ENCODE results near the gene TNIK.
"Not testable (repeated sequence)": the region's sequence is repeated elsewhere in the genome, so short reads cannot be mapped to it uniquely, and the experiment has no call there.

Gene TNIK

DNA sequence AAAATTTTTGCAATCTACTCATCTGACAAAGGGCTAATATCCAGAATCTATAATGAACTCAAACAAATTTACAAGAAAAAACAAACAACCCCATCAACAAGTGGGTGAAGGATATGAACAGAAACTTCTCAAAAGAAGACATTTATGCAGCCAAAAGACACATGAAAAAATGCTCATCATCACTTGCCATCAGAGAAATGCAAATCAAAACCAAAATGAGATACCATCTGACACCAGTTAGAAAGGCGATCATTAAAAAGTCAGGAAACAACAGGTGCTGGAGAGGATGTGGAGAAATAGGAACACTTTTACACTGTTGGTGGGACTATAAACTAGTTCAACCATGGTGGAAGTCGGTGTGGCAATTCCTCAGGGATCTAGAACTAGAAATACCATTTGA, 36.1 kb downstream of the TNIK start:
- H3K4me3 ChIP-seq (ENCODE audit: low read length); H3K9ac ChIP-seq (ENCODE audit: low read length); H3K27me3 ChIP-seq (ENCODE audit: control insufficient read depth, insufficient read depth, low read length); H3K4me1 ChIP-seq (ENCODE audit: control insufficient read depth, insufficient read depth, low read length); H3K36me3 ChIP-seq (ENCODE audit: control insufficient read depth, insufficient read depth, low read length); H3K9me3 ChIP-seq (ENCODE audit: control insufficient read depth, low read length): not testable (repeated sequence)

- not testable (repeated sequence) for H3K27me3 ChIP-seq (ENCODE audit: control insufficient read depth, insufficient read depth, low read length); H3K9ac ChIP-seq (ENCODE audit: low read length); H3K9me3 ChIP-seq (ENCODE audit: control insufficient read depth, low read length); H3K4me3 ChIP-seq (ENCODE audit: low read length); H3K36me3 ChIP-seq (ENCODE audit: control insufficient read depth, insufficient read depth, low read length); H3K4me1 ChIP-seq (ENCODE audit: control insufficient read depth, insufficient read depth, low read length)
These were observed 37.4 kb downstream of the TNIK start for GRCh38 chr3:171422855-171423254.

GRCh38 chr3:171420667-171421066, 39.5 kb downstream of the TNIK start:
- Histone ChIP-seq H3K4me3 (ENCODE audit: low read length) (no peak overlapping the region), H3K9me3 (ENCODE audit: control insufficient read depth, low read length) (no peaks in the 10 kb centered on the region), H3K36me3 (ENCODE audit: control insufficient read depth, insufficient read depth, low read length) (no peaks in the 10 kb centered on the region), H3K4me1 (ENCODE audit: control insufficient read depth, insufficient read depth, low read length) (no peaks in the 10 kb centered on the region), H3K27me3 (ENCODE audit: control insufficient read depth, insufficient read depth, low read length) (no peaks in the 10 kb centered on the region), H3K9ac (ENCODE audit: low read length) (no peak overlapping the region)

GRCh38 chr3:171419457-171419856, 40.7 kb downstream of the TNIK start:
- no peaks in the 10 kb centered on the region for H3K36me3 ChIP-seq (ENCODE audit: control insufficient read depth, insufficient read depth, low read length)
- H3K9me3 ChIP-seq (ENCODE audit: control insufficient read depth, low read length) = no peaks in the 10 kb centered on the region
- H3K9ac ChIP-seq (ENCODE audit: low read length) = no peak overlapping the region
- H3K4me3 ChIP-seq (ENCODE audit: low read length) = no peak overlapping the region
- H3K27me3 ChIP-seq (ENCODE audit: control insufficient read depth, insufficient read depth, low read length) = no peaks in the 10 kb centered on the region
- no peaks in the 10 kb centered on the region for H3K4me1 ChIP-seq (ENCODE audit: control insufficient read depth, insufficient read depth, low read length)

DNA sequence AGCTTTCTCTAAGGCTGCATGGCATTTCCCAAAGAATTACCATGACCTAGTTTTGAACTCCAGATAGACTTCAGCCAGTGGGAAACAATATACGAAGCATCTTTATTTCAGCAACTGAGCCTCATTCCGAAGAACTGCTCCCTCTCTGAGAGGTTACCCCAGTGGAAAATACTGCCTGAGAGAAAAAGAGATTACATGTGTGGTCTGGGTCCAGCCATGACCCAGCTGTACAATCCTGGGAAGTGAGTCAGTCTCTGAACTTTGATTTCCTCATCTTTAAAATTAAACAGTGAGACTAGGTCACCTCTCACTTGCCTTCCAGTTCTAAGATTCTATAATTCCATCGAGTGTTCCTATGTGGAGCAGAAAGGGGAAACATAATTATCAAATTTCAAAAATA, 42.4 kb downstream of the TNIK start:
- H3K4me1 ChIP-seq (ENCODE audit: control insufficient read depth, insufficient read depth, low read length) = peaks cover 2% of the 10 kb centered on the region
- no peak overlapping the region for H3K9ac ChIP-seq (ENCODE audit: low read length)
- H3K4me3 ChIP-seq (ENCODE audit: low read length) = no peak overlapping the region
- H3K27me3 ChIP-seq (ENCODE audit: control insufficient read depth, insufficient read depth, low read length) = no peaks in the 10 kb centered on the region
- no peaks in the 10 kb centered on the region for H3K9me3 ChIP-seq (ENCODE audit: control insufficient read depth, low read length)
- H3K36me3 ChIP-seq (ENCODE audit: control insufficient read depth, insufficient read depth, low read length) = no peaks in the 10 kb centered on the region

DNA sequence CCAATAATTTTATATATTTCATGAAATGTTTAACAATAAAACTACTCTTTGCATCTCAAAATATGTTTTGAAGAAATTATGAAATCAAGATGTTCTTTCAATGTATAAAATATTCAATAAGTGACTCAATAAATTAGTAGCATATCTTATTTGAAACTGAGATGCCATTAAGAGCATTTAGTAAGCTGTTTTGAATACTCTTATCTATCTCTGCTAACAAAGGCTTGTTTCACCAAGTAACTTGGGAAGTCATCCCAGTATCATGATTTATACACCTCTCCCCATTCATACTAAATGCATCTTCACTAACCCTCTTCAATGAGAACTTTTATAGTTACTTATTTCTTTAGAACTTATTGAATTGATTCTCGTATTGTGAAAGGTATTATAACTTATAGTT, 43.1 kb downstream of the TNIK start:
- Histone ChIP-seq H3K4me3 (ENCODE audit: low read length) (no peak overlapping the region), H3K36me3 (ENCODE audit: control insufficient read depth, insufficient read depth, low read length) (no peaks in the 10 kb centered on the region), H3K27me3 (ENCODE audit: control insufficient read depth, insufficient read depth, low read length) (no peaks in the 10 kb centered on the region), H3K9me3 (ENCODE audit: control insufficient read depth, low read length) (no peaks in the 10 kb centered on the region), H3K4me1 (ENCODE audit: control insufficient read depth, insufficient read depth, low read length) (peaks cover 9% of the 10 kb centered on the region), H3K9ac (ENCODE audit: low read length) (no peak overlapping the region)

- Histone ChIP-seq H3K4me1 (ENCODE audit: control insufficient read depth, insufficient read depth, low read length) (peaks cover 11% of the 10 kb centered on the region), H3K27me3 (ENCODE audit: control insufficient read depth, insufficient read depth, low read length) (no peaks in the 10 kb centered on the region), H3K36me3 (ENCODE audit: control insufficient read depth, insufficient read depth, low read length) (no peaks in the 10 kb centered on the region), H3K9me3 (ENCODE audit: control insufficient read depth, low read length) (no peaks in the 10 kb centered on the region), H3K9ac (ENCODE audit: low read length) (no peak overlapping the region), H3K4me3 (ENCODE audit: low read length) (no peak overlapping the region)
These were observed 43.5 kb downstream of the TNIK start for GRCh38 chr3:171416666-171417065.

GRCh38 chr3:171416061-171416460, 44.1 kb downstream of the TNIK start:
- H3K9me3 ChIP-seq (ENCODE audit: control insufficient read depth, low read length) = no peaks in the 10 kb centered on the region

GRCh38 chr3:171415070-171415469, 45.1 kb downstream of the TNIK start:
- no peak overlapping the region for H3K4me3 ChIP-seq (ENCODE audit: low read length)
- no peaks in the 10 kb centered on the region for H3K36me3 ChIP-seq (ENCODE audit: control insufficient read depth, insufficient read depth, low read length)
- no peaks in the 10 kb centered on the region for H3K27me3 ChIP-seq (ENCODE audit: control insufficient read depth, insufficient read depth, low read length)
- peaks cover 11% of the 10 kb centered on the region for H3K4me1 ChIP-seq (ENCODE audit: control insufficient read depth, insufficient read depth, low read length)
- H3K9ac ChIP-seq (ENCODE audit: low read length) = no peak overlapping the region
- no peaks in the 10 kb centered on the region for H3K9me3 ChIP-seq (ENCODE audit: control insufficient read depth, low read length)

More at GRCh38 chr3:171416061-171416460, 44.1 kb downstream of the TNIK start:
- H3K27me3 ChIP-seq (ENCODE audit: control insufficient read depth, insufficient read depth, low read length) = no peaks in the 10 kb centered on the region
- no peak overlapping the region for H3K4me3 ChIP-seq (ENCODE audit: low read length)
- no peak overlapping the region for H3K9ac ChIP-seq (ENCODE audit: low read length)
- H3K36me3 ChIP-seq (ENCODE audit: control insufficient read depth, insufficient read depth, low read length) = no peaks in the 10 kb centered on the region
- peaks cover 11% of the 10 kb centered on the region for H3K4me1 ChIP-seq (ENCODE audit: control insufficient read depth, insufficient read depth, low read length)

DNA sequence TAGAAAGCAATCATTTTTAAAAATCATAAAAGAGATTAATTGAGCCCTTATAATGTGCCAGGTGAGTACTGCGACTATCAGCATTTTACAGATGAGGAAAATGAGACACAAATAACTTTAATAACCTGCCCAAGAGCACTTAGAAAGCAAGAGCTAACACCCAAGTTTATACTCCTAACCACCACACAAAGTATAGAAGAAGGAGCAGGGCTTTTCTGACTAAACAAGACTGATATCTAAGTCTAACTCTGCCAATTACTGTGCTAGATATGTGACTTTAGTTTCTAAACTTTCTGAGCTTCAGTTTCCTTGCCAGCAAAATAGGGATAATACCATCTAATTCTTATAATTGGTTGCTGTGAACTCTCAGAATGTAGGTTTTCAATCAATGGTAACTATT, 47.7 kb downstream of the TNIK start:
- H3K36me3 ChIP-seq (ENCODE audit: control insufficient read depth, insufficient read depth, low read length) = no peaks in the 10 kb centered on the region
- no peaks in the 10 kb centered on the region for H3K27me3 ChIP-seq (ENCODE audit: control insufficient read depth, insufficient read depth, low read length)
- H3K4me3 ChIP-seq (ENCODE audit: low read length) = no peak overlapping the region
- no peak overlapping the region for H3K9ac ChIP-seq (ENCODE audit: low read length)
- H3K9me3 ChIP-seq (ENCODE audit: control insufficient read depth, low read length) = no peaks in the 10 kb centered on the region
- peaks cover 11% of the 10 kb centered on the region for H3K4me1 ChIP-seq (ENCODE audit: control insufficient read depth, insufficient read depth, low read length)

DNA sequence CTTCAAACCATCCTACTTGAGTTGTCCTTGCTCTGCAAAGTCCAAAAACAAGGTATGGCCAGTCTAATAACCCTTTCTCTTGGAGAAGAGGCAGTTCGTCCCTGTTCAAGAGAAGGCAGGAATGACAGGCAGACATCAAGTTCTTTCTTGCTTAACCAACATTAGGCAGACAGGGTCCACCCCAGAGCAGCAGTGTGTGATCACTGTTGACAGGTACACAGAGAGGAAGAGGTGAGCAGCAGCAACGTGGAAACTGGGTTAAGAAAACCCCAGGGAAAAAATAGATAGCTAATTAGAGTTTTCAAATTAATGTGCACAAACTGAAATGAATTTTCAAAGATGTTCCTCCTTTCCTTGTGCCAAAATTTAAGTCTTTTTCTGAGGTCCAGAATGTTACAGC, 48.2 kb downstream of the TNIK start:
- no peak overlapping the region for H3K9ac ChIP-seq (ENCODE audit: low read length)
- no peak overlapping the region for H3K4me3 ChIP-seq (ENCODE audit: low read length)
- no peaks in the 10 kb centered on the region for H3K27me3 ChIP-seq (ENCODE audit: control insufficient read depth, insufficient read depth, low read length)
- peaks cover 11% of the 10 kb centered on the region for H3K4me1 ChIP-seq (ENCODE audit: control insufficient read depth, insufficient read depth, low read length)
- no peaks in the 10 kb centered on the region for H3K36me3 ChIP-seq (ENCODE audit: control insufficient read depth, insufficient read depth, low read length)
- H3K9me3 ChIP-seq (ENCODE audit: control insufficient read depth, low read length) = no peaks in the 10 kb centered on the region

DNA sequence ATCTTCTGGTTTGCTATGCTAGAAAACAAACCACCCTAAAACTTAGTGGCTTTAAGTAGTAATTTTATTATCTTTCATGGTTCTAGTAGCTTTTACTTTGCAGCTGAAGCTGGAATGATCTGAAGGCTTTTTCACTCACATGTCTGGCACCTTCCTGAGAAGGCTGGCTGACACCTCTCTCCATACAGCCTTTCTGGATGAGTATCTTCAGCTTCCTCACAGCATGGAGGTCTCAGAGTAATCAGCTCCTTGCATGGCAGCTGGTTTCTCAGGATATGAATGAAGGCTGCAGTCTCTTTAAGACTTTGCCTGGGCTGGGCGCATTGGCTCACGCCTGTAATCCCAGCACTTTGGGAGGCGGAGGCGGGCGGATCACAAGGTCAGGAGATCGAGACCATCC, 50.0 kb downstream of the TNIK start:
- no peak overlapping the region for H3K4me3 ChIP-seq (ENCODE audit: low read length)
- H3K36me3 ChIP-seq (ENCODE audit: control insufficient read depth, insufficient read depth, low read length) = no peaks in the 10 kb centered on the region
- H3K4me1 ChIP-seq (ENCODE audit: control insufficient read depth, insufficient read depth, low read length) = peaks cover 11% of the 10 kb centered on the region
- no peaks in the 10 kb centered on the region for H3K9me3 ChIP-seq (ENCODE audit: control insufficient read depth, low read length)
- H3K27me3 ChIP-seq (ENCODE audit: control insufficient read depth, insufficient read depth, low read length) = no peaks in the 10 kb centered on the region
- no peak overlapping the region for H3K9ac ChIP-seq (ENCODE audit: low read length)

DNA sequence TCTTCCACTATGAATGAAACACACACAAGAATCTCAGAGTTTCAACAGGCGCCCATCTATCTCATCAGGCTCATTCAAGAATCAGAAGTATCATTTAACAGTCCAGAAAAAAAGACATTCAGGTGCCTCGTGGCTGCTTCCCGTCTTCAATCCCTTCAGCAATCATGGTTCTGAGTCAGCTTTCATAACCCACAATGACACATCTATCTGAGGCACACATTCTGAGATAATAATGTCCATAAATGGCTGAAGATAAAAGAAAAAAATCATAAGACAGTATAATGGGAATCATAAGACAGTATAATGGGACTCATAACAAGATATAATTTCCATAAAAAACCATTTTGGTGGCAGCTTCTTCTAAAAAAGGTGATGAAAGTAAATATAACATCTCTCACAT, 52.4 kb downstream of the TNIK start:
- H3K9ac ChIP-seq (ENCODE audit: low read length) = no peak overlapping the region
- peaks cover 8% of the 10 kb centered on the region for H3K4me1 ChIP-seq (ENCODE audit: control insufficient read depth, insufficient read depth, low read length)
- no peak overlapping the region for H3K4me3 ChIP-seq (ENCODE audit: low read length)
- no peaks in the 10 kb centered on the region for H3K36me3 ChIP-seq (ENCODE audit: control insufficient read depth, insufficient read depth, low read length)
- no peaks in the 10 kb centered on the region for H3K9me3 ChIP-seq (ENCODE audit: control insufficient read depth, low read length)
- H3K27me3 ChIP-seq (ENCODE audit: control insufficient read depth, insufficient read depth, low read length) = no peaks in the 10 kb centered on the region

Measured in mucosa of stomach (tissue), 1 donor.